HG03095 (cell line): ENCODE results near the gene ZCCHC7.
"Not testable (repeated sequence)": the region's sequence is repeated elsewhere in the genome, so short reads cannot be mapped to it uniquely, and the experiment has no call there.

ENCODE experiments used
- ATAC-seq: cut with Tn5 transposase; IDR thresholded peaks from one replicate; pipeline ENCODE4 v1.9.1; 2021; ENCODE audit warnings: moderate library complexity; ENCODE audit not compliant: unreplicated experiment

The ZCCHC7 gene

GRCh38 chr9:37119360-37119759 lies 1.0 kb upstream of the ZCCHC7 start:
- no peak for ATAC-seq

GRCh38 chr9:37120843-37121335 lies 515 bp downstream of the ZCCHC7 start:
- ATAC-seq: peak; percentile 23

GRCh38 chr9:37121881-37122280 lies 1.5 kb downstream of the ZCCHC7 start:
- ATAC-seq: no peak

GRCh38 chr9:37126214-37126788 lies 5.9 kb downstream of the ZCCHC7 start:
- ATAC-seq: no peak

GRCh38 chr9:37127018-37127417 lies 6.6 kb downstream of the ZCCHC7 start:
- no peak for ATAC-seq

GRCh38 chr9:37128051-37128450 lies 7.7 kb downstream of the ZCCHC7 start:
- no peak for ATAC-seq

- no peak for ATAC-seq
Measured at GRCh38 chr9:37134166-37134565, 13.8 kb downstream of the ZCCHC7 start.

GRCh38 chr9:37141015-37141414 lies 20.6 kb downstream of the ZCCHC7 start:
- ATAC-seq: no peak

- ATAC-seq: peak; percentile 56
Measured at GRCh38 chr9:37144762-37145161, 24.4 kb downstream of the ZCCHC7 start.

GRCh38 chr9:37146410-37146809 lies 26.0 kb downstream of the ZCCHC7 start:
- ATAC-seq: no peak

GRCh38 chr9:37148181-37148580 lies 27.8 kb downstream of the ZCCHC7 start:
- ATAC-seq: no peak

- no peak for ATAC-seq
Measured at GRCh38 chr9:37149666-37150308, 29.4 kb downstream of the ZCCHC7 start.

GRCh38 chr9:37150415-37150814 lies 30.0 kb downstream of the ZCCHC7 start:
- ATAC-seq: no peak

- no peak for ATAC-seq
Measured at GRCh38 chr9:37151812-37152211, 31.4 kb downstream of the ZCCHC7 start.

GRCh38 chr9:37152365-37152764 lies 32.0 kb downstream of the ZCCHC7 start:
- ATAC-seq: no peak

- no peak for ATAC-seq
Measured at GRCh38 chr9:37155601-37156000, 35.2 kb downstream of the ZCCHC7 start.

- no peak for ATAC-seq
Measured at GRCh38 chr9:37156205-37156604, 35.8 kb downstream of the ZCCHC7 start.

GRCh38 chr9:37156781-37157356 lies 36.5 kb downstream of the ZCCHC7 start:
- ATAC-seq: no peak

GRCh38 chr9:37157726-37158377 lies 37.5 kb downstream of the ZCCHC7 start:
- no peak for ATAC-seq

GRCh38 chr9:37163299-37163698 lies 42.9 kb downstream of the ZCCHC7 start:
- no peak for ATAC-seq

- not testable (repeated sequence) for ATAC-seq
Measured at GRCh38 chr9:37164335-37164734, 44.0 kb downstream of the ZCCHC7 start.

GRCh38 chr9:37165644-37166043 lies 45.3 kb downstream of the ZCCHC7 start:
- no peak for ATAC-seq
